Activated T-cell treated with anti-CD3 and anti-CD28 coated beads, Interleukin-2, amount 50 U/mL, for 4 hours (primary cell): ENCODE data around the gene MAP2. TPM values are rescaled to one million over a fixed set of nuclear protein-coding genes. Genes with fewer than 3 reads are reported as not detected.

ENCODE experiments used
- ATAC-seq, 2 donors: fragments of 200-7000 bp; cut with Tn5 transposase; one replicate each; pipeline ENCODE4 v1.10.0; 2021
- DNase-seq: peaks from one replicate; pipeline ENCODE4 v3.0.0-alpha.2; 2020
- H3K27me3 Mint-ChIP-seq: one replicate; pipeline ENCODE4 v1.8.0; 2021; ENCODE audit warnings: low read depth, mixed read lengths
- H3K36me3 Mint-ChIP-seq: one replicate; pipeline ENCODE4 v1.8.0; 2022; ENCODE audit warnings: mixed read lengths; ENCODE audit not compliant: insufficient read depth
- H3K4me1 Mint-ChIP-seq: one replicate; pipeline ENCODE4 v1.8.0; 2021; ENCODE audit warnings: low read depth, mixed read lengths
- H3K4me3 Mint-ChIP-seq: one replicate; pipeline ENCODE4 v1.8.0; 2021; ENCODE audit warnings: mild to moderate bottlenecking, moderate library complexity, mixed read lengths
- H3K9me3 Mint-ChIP-seq: one replicate; pipeline ENCODE4 v1.8.0; 2021; ENCODE audit warnings: mixed read lengths
- total RNA-seq, 3 donors: library from RNA; stranded (reverse); gene quantifications; one replicate each; pipeline ENCODE4 v1.2.1, GENCODE V29; 2021

The MAP2 gene
- total RNA-seq, 3 donors from 2014 or later, result 0.24 TPM; not detected in 2

DNA sequence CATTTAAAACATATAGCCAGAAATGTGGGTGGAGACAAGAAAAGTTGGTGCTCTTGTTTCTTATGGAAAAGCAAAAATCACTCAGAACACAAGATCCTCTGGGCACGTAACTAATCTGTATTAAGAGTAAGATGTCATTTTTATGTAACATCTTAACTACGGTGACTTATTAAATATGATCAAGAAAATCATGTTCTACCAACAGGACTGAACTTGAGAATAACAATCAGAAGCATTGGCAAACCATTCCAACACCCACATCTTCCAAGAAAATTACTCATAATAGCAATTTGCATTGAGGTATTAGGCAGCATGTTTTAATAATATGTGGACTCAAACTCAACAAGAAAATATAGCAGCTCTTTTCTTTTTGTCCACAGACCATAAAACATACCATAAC, 21.6 kb downstream of the MAP2 start:
- Mint-ChIP-seq H3K27me3 (no peaks in the 10 kb centered on the region), H3K9me3 (no peaks in the 10 kb centered on the region), H3K4me3 (no peak overlapping the region), H3K36me3 (no peaks in the 10 kb centered on the region), H3K4me1 (no peaks in the 10 kb centered on the region)
- DNase-seq (no peak), ATAC-seq (no peak)

- Mint-ChIP-seq H3K4me3 (no peak overlapping the region), H3K36me3 (no peaks in the 10 kb centered on the region), H3K9me3 (no peaks in the 10 kb centered on the region), H3K27me3 (no peaks in the 10 kb centered on the region), H3K4me1 (no peaks in the 10 kb centered on the region)
- no peak for DNase-seq
- no peak for ATAC-seq
Measured at GRCh38 chr2:209451209-209451834, 27.5 kb downstream of the MAP2 start.

DNA sequence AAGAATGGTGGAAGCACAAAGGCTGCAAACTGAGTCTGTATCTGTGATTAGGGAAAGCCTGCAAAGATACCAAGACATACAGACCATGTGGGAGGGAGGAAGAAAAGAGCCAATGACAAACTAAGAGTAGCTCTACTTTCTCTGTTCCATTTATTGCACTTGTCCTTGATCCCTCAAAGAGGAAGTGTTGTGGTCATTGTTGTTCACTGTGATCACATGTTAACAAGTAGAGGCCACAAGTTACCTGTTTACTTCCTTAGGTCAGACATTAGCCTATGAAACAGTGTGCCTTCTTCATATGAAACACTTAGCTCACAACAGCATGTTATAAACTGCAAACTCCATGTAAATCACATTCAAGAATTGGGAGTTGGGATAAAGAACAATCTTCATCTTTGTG, 32.6 kb downstream of the MAP2 start:
- Mint-ChIP-seq H3K36me3 (no peaks in the 10 kb centered on the region), H3K4me1 (no peaks in the 10 kb centered on the region), H3K9me3 (no peaks in the 10 kb centered on the region), H3K27me3 (no peaks in the 10 kb centered on the region), H3K4me3 (no peak overlapping the region)
- ATAC-seq (no peak), DNase-seq (no peak)

- Mint-ChIP-seq H3K4me3 (no peak overlapping the region), H3K36me3 (no peaks in the 10 kb centered on the region), H3K4me1 (no peaks in the 10 kb centered on the region), H3K27me3 (no peaks in the 10 kb centered on the region), H3K9me3 (peaks cover 5% of the 10 kb centered on the region)
- ATAC-seq (no peak), DNase-seq (no peak)
Measured at GRCh38 chr2:209458008-209458979, 34.4 kb downstream of the MAP2 start.

GRCh38 chr2:209459359-209459758, 35.5 kb downstream of the MAP2 start:
- H3K27me3 Mint-ChIP-seq, result no peaks in the 10 kb centered on the region
- ATAC-seq, result no peak
- H3K9me3 Mint-ChIP-seq, result peaks cover 5% of the 10 kb centered on the region
- no peaks in the 10 kb centered on the region for H3K4me1 Mint-ChIP-seq
- H3K4me3 Mint-ChIP-seq, result no peak overlapping the region
- DNase-seq, result no peak
- no peaks in the 10 kb centered on the region for H3K36me3 Mint-ChIP-seq

DNA sequence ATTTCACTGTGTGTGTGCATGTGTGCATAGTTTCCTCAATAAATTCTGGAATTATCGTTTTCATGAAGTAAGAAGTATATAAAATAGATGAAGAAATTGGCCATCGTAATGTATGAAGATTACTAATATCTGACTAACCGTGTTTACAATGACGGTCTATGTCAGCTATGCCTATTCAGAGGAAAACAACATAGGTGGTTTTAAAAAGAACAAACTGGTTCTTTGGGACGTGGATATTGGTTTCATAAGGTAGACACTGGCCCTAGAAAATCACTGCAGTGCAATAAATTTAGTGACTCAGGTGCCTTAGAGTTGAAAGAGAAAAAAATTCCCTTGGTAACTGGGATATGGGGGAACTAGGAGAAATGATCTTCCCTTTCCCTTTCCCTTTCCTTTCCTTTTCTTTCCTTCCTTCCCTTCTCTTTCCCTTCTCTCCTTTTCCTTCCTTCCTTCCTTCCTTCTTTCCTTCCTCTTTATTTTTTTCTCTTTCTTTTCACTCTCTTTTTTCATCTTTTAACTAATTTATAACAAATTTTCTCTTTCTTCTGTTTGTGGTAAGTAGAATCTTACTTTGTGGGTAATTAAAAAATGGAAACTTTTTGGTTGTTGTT, 36.4 kb downstream of the MAP2 start:
- Mint-ChIP-seq H3K9me3 (peaks cover 5% of the 10 kb centered on the region), H3K4me1 (no peaks in the 10 kb centered on the region), H3K4me3 (no peak overlapping the region), H3K27me3 (no peaks in the 10 kb centered on the region), H3K36me3 (no peaks in the 10 kb centered on the region)
- DNase-seq (no peak), ATAC-seq (no peak)

- ATAC-seq, result no peak
- H3K36me3 Mint-ChIP-seq, result no peaks in the 10 kb centered on the region
- H3K9me3 Mint-ChIP-seq, result peaks cover 5% of the 10 kb centered on the region
Measured at GRCh38 chr2:209463226-209463625, 39.4 kb downstream of the MAP2 start.

DNA sequence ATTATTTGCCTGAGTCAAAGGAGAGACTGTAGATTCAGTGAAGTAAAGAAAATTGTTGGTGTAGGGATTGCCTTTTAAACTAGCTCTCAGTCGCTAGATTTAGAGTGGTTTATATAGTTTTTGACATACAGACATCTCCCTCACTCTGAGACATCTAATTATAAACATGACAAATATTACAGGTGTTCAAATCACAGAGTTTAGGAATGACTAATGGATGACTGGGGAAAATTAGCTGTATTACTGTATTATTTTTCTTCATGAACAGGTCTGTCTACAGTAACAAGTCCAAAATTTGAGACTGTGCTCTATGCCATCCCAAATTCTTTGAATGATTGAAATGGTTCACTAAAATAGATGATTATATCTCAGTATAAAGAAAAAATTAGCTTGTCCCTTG, 40.0 kb downstream of the MAP2 start:
- H3K36me3 Mint-ChIP-seq, result no peaks in the 10 kb centered on the region
- H3K9me3 Mint-ChIP-seq, result peaks cover 5% of the 10 kb centered on the region
- H3K4me3 Mint-ChIP-seq, result no peak overlapping the region
- no peak for DNase-seq
- no peak for ATAC-seq
- no peaks in the 10 kb centered on the region for H3K4me1 Mint-ChIP-seq
- no peaks in the 10 kb centered on the region for H3K27me3 Mint-ChIP-seq

More at GRCh38 chr2:209463226-209463625, 39.4 kb downstream of the MAP2 start:
- Mint-ChIP-seq H3K4me3 (no peak overlapping the region), H3K27me3 (no peaks in the 10 kb centered on the region), H3K4me1 (no peaks in the 10 kb centered on the region)
- no peak for DNase-seq

DNA sequence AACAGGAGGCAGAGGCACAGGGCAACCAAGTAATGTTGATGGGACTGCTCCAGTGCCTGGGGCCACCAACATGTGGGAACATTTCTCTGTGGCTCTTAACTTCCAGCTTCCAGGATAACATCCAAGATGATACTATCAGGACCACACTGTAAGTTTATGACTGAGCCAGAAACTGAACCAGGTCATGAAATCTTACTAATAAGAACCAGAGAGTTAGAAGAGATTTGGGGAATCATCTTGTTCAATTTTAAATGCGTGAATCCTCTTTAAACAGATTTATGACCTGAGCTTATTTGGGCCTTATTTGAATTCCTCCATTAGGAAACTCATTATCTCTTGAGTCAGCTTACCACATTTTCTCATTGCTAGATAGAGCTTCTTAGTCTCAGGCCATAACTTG, 45.0 kb downstream of the MAP2 start:
- no peaks in the 10 kb centered on the region for H3K9me3 Mint-ChIP-seq
- DNase-seq (no peak), ATAC-seq (no peak)
- no peak overlapping the region for H3K4me3 Mint-ChIP-seq
- no peaks in the 10 kb centered on the region for H3K27me3 Mint-ChIP-seq
- no peaks in the 10 kb centered on the region for H3K36me3 Mint-ChIP-seq
- no peaks in the 10 kb centered on the region for H3K4me1 Mint-ChIP-seq

DNA sequence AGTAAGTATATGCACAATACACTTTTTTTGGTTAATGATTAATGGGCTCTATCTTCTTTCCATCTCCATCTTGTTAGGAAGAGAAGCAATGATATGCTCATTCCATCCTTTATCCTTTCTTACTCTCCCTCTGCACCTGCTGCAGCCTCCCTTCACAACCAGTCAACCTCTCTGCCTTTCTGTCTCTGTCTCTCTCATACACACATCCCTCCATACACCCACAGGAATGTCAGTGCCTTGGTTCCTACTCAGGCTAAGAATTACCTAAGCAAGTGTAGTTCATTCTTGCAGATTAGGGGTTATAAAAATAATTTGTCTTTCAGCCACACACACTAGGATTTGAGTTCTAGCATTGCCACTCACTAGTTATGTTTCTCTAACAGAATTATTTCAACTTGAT, 45.6 kb downstream of the MAP2 start:
- Mint-ChIP-seq H3K27me3 (no peaks in the 10 kb centered on the region), H3K9me3 (no peaks in the 10 kb centered on the region), H3K4me1 (no peaks in the 10 kb centered on the region), H3K4me3 (no peak overlapping the region), H3K36me3 (no peaks in the 10 kb centered on the region)
- ATAC-seq (no peak), DNase-seq (no peak)

DNA sequence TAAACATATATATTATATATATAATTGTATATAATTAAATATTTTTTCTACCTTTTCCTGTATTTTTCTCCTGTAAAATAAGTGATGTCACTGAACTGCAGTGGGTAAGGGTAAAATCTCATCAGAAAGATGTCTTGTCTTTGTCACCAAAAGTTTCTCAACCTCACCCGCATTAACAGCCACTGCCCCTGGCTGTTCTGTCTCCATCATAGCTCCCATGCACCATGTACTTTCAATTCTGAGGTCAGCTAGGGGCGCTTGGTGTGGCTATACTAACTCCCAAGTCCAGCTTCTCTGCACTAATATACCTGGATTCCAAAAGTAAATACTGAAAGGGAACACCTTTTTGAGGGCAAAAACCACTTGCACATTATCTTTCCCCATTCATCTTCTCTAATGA, 46.6 kb downstream of the MAP2 start:
- H3K4me1 Mint-ChIP-seq, result no peaks in the 10 kb centered on the region
- H3K9me3 Mint-ChIP-seq, result no peaks in the 10 kb centered on the region
- DNase-seq, result no peak
- H3K36me3 Mint-ChIP-seq, result no peaks in the 10 kb centered on the region
- no peaks in the 10 kb centered on the region for H3K27me3 Mint-ChIP-seq
- ATAC-seq, result no peak
- no peak overlapping the region for H3K4me3 Mint-ChIP-seq

DNA sequence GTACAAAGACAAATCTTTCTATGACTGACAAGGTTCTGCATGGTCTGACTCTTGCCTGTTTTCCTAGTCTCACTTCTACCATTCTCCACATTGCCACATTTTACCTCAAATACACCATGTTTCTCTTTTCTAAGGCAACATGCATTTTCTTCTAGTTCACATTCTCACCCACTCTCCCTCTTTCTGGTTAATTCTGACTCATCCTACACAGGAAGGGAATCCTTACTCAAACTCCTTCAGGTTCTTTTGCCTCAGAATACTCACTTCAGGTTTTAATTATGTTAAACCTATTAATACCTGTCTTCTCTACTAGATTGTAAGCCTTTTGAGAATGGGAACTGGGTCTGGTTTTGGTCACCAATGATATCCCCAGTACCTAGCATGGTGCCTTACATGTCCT, 47.2 kb downstream of the MAP2 start:
- ATAC-seq (no peak), DNase-seq (no peak)
- Mint-ChIP-seq H3K27me3 (no peaks in the 10 kb centered on the region), H3K4me3 (no peak overlapping the region), H3K36me3 (no peaks in the 10 kb centered on the region), H3K4me1 (no peaks in the 10 kb centered on the region), H3K9me3 (no peaks in the 10 kb centered on the region)

- H3K27me3 Mint-ChIP-seq, result no peaks in the 10 kb centered on the region
- H3K36me3 Mint-ChIP-seq, result no peaks in the 10 kb centered on the region
- H3K9me3 Mint-ChIP-seq, result no peaks in the 10 kb centered on the region
- ATAC-seq, result no peak
- no peak for DNase-seq
- no peaks in the 10 kb centered on the region for H3K4me1 Mint-ChIP-seq
- H3K4me3 Mint-ChIP-seq, result no peak overlapping the region
Measured at GRCh38 chr2:209472112-209472832, 48.4 kb downstream of the MAP2 start.

DNA sequence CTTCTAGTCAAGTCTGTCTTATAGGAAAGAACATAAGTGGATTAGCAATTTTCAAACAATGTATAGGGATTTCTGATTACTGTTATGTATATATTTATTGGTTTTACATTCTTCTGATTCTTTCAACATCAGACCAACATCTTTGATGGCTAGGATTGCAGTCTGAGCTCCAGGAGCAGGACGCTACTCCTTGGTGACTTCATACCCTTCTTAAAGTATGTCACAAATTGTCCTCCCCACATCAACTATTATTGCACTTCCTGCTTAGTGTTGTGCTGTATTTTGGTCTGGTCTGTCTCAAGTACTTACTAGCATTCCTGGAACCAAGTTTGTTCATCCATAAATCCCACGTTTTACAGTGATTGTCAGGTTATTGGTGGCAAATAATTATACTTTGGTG, 49.0 kb downstream of the MAP2 start:
- ATAC-seq, result no peak
- Mint-ChIP-seq H3K27me3 (no peaks in the 10 kb centered on the region), H3K4me3 (no peak overlapping the region)

More for the DNA sequence above, 49.0 kb downstream of the MAP2 start:
- H3K36me3 Mint-ChIP-seq, result no peaks in the 10 kb centered on the region
- DNase-seq, result no peak
- H3K4me1 Mint-ChIP-seq, result no peaks in the 10 kb centered on the region
- H3K9me3 Mint-ChIP-seq, result no peaks in the 10 kb centered on the region
